ENCODE measurements around the gene SH2D3C. TPM values are rescaled to one million over a fixed set of nuclear protein-coding genes. Genes with fewer than 3 reads are reported as not detected.
A peak's percentile ranks its signal among the peaks of the same experiment; 100 is the strongest.

The SH2D3C gene
- total and polyA plus RNA-seq, 10 of the 15 experiments (the other 5 are each of a cell fraction or from before 2014, with no cell fraction given): 1.2 to 23.5 (median 16.2) TPM

DNA sequence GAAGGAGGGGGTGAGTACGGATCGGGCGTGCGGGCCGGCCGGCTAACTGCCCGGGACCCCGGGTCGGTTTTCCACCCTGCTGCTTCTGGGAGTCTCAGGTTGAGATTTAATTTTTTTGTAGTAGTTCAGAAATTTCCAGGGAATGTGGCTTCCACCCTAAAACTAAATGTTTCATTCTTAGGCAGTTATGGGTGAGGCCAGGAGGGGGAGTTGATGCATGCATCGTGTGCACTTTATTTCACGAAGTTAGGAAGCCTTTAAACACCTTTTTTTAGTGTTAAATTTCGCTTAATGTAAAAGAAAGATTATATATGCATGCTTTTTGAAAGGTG, 8.3 kb upstream of the SH2D3C start:
- H4K20me1 ChIP-seq (ENCODE audit: control insufficient read depth, insufficient read depth): peaks cover 15% of the 10 kb centered on the region
- ATAC-seq: no peak
- POLR2A ChIA-PET: interaction anchor here (1.5 kb wide), 1 partner anchor 119 kb away, joined by 4 read pairs; no protein-coding TSS in a partner anchor

More for the DNA sequence above, 8.3 kb upstream of the SH2D3C start:
- Histone ChIP-seq H3K27me3 (replicated peaks in 1 of 2; ENCODE audit: control insufficient read depth in 2 of 2, insufficient read depth in 2 of 2, low read length in 1 of 2) (no peaks in the 10 kb centered on the region), H3K79me2 (ENCODE audit: control insufficient read depth, insufficient read depth, low read length) (peaks cover 36% of the 10 kb centered on the region), H2AFZ (ENCODE audit: control insufficient read depth, low read depth, low read length) (no peak overlapping the region), H3K4me3 (peak overlapping the region; percentile 85), H3K9me3 (replicated peaks; ENCODE audit: control insufficient read depth, insufficient read depth, low read length) (no peaks in the 10 kb centered on the region), H3K27ac (ENCODE audit: control insufficient read depth, insufficient read depth) (peak overlapping the region; percentile 82), H3K4me1 (ENCODE audit: control insufficient read depth, insufficient read depth, low read length) (peaks cover 37% of the 10 kb centered on the region), H3K36me3 (ENCODE audit: control insufficient read depth in 2 of 2, insufficient read depth in 2 of 2, low read length in 1 of 2) (peaks cover 24 to 34% of the 10 kb centered on the region in 2 experiments), H3K4me2 (ENCODE audit: control insufficient read depth, insufficient read depth) (peak overlapping the region; percentile 85), H3K9ac (ENCODE audit: control insufficient read depth, insufficient read depth, low read length) (peak overlapping the region; percentile 84)
- ChIA-PET SMC1A (ENCODE audit: uncharacterized antibody, unreplicated experiment) (interaction anchor here (1.7 to 2.3 kb wide), 3 partner anchors 52 to 135 kb away, joined by 6 to 11 read pairs (median 9); partner anchors contain the start of gene TOR2A), CTCF (interaction anchor here (0.7 to 6.0 kb wide), 7 partner anchors 18 to 130 kb away, joined by 3 to 63 read pairs (median 4); partner anchors contain the start of genes ST6GALNAC4 and TOR2A), RAD21 (ENCODE audit: unreplicated experiment) (interaction anchor here (1.3 to 2.3 kb wide), 3 partner anchors 52 to 130 kb away, joined by 4 to 16 read pairs (median 9); partner anchors contain the start of genes ST6GALNAC4 and TOR2A)
- WGBS (ENCODE audit: insufficient coverage, insufficient replicate concordance, low lambda C conversion rate, missing lambda C conversion rate): under 1% methylated on average over 12 of the region's 12 CpGs
- 0 out of 2 replicates have a peak, but pooled peaks have one; percentile 4 for TF ChIP-seq EED (IDR thresholded peaks at IDR 0.05; ENCODE audit: low read depth)
- peak; percentile 6; the same call in 1 of the 2 replicates for TF ChIP-seq SMC3 (IDR thresholded peaks at IDR 0.05; ENCODE audit: borderline replicate concordance, low read length)
- 0 out of 2 replicates have a peak, but pooled peaks have one; percentile 5 for TF ChIP-seq RCOR1 (conservative IDR thresholded peaks at IDR 0.05; ENCODE audit: low read depth, low read length)
- peak; percentile 22; the same call in 1 of the 2 replicates for TF ChIP-seq RAD21 (IDR thresholded peaks at IDR 0.05; ENCODE audit: insufficient read depth, low read depth, low read length)
- TF ChIP-seq IKZF2 (IDR thresholded peaks at IDR 0.05): 0 out of 4 replicates have a peak, but pooled peaks of 1 of the 2 experiments have one; percentile 10
- 0 out of 2 replicates have a peak, but pooled peaks have one; percentile 12 for TF ChIP-seq NBN (IDR thresholded peaks at IDR 0.05)
- no peak for TF ChIP-seq POU2F2 (IDR thresholded peaks at IDR 0.05; ENCODE audit: borderline replicate concordance, low read depth, low read length)
- TF ChIP-seq, protein P1, sequence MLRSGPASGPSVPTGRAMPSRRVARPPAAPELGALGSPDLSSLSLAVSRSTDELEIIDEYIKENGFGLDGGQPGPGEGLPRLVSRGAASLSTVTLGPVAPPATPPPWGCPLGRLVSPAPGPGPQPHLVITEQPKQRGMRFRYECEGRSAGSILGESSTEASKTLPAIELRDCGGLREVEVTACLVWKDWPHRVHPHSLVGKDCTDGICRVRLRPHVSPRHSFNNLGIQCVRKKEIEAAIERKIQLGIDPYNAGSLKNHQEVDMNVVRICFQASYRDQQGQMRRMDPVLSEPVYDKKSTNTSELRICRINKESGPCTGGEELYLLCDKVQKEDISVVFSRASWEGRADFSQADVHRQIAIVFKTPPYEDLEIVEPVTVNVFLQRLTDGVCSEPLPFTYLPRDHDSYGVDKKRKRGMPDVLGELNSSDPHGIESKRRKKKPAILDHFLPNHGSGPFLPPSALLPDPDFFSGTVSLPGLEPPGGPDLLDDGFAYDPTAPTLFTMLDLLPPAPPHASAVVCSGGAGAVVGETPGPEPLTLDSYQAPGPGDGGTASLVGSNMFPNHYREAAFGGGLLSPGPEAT (IDR thresholded peaks at IDR 0.05; ENCODE audit: low read depth): 0 out of 2 replicates have a peak, but pooled peaks have one; percentile 23
- TF ChIP-seq, protein P2, sequence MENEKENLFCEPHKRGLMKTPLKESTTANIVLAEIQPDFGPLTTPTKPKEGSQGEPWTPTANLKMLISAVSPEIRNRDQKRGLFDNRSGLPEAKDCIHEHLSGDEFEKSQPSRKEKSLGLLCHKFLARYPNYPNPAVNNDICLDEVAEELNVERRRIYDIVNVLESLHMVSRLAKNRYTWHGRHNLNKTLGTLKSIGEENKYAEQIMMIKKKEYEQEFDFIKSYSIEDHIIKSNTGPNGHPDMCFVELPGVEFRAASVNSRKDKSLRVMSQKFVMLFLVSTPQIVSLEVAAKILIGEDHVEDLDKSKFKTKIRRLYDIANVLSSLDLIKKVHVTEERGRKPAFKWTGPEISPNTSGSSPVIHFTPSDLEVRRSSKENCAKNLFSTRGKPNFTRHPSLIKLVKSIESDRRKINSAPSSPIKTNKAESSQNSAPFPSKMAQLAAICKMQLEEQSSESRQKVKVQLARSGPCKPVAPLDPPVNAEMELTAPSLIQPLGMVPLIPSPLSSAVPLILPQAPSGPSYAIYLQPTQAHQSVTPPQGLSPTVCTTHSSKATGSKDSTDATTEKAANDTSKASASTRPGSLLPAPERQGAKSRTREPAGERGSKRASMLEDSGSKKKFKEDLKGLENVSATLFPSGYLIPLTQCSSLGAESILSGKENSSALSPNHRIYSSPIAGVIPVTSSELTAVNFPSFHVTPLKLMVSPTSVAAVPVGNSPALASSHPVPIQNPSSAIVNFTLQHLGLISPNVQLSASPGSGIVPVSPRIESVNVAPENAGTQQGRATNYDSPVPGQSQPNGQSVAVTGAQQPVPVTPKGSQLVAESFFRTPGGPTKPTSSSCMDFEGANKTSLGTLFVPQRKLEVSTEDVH (IDR thresholded peaks at IDR 0.05; ENCODE audit: low read depth, partially characterized antibody): no peak
- TF ChIP-seq, protein P3, sequence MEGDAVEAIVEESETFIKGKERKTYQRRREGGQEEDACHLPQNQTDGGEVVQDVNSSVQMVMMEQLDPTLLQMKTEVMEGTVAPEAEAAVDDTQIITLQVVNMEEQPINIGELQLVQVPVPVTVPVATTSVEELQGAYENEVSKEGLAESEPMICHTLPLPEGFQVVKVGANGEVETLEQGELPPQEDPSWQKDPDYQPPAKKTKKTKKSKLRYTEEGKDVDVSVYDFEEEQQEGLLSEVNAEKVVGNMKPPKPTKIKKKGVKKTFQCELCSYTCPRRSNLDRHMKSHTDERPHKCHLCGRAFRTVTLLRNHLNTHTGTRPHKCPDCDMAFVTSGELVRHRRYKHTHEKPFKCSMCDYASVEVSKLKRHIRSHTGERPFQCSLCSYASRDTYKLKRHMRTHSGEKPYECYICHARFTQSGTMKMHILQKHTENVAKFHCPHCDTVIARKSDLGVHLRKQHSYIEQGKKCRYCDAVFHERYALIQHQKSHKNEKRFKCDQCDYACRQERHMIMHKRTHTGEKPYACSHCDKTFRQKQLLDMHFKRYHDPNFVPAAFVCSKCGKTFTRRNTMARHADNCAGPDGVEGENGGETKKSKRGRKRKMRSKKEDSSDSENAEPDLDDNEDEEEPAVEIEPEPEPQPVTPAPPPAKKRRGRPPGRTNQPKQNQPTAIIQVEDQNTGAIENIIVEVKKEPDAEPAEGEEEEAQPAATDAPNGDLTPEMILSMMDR (IDR thresholded peaks at IDR 0.05 in 2 of 3, conservative IDR thresholded peaks at IDR 0.05 in 1 of 3; ENCODE audit: control insufficient read depth in 2 of 3, extremely low read depth in 1 of 3, insufficient read depth in 1 of 3, low read depth in 3 of 3, low read length in 3 of 3): peak; percentile 18 to 43 (median 27); a peak in 5 of 6 replicates
- no peak for TF ChIP-seq TBL1XR1 (IDR thresholded peaks at IDR 0.05; ENCODE audit: low read depth, low read length)
- TF ChIP-seq BHLHE40 (IDR thresholded peaks at IDR 0.05; ENCODE audit: borderline replicate concordance in 1 of 2, low read depth in 2 of 2, low read length in 1 of 2): 0 out of 4 replicates have a peak, but pooled peaks of 1 of the 2 experiments have one; percentile 1
- FAIRE-seq (no peak), DNase-seq (ENCODE audit: low read depth, low spot score) (no peak)
- intact Hi-C loops (cut with micrococcal nuclease; ENCODE audit: unreplicated experiment): loop anchor here (5.0 to 10.0 kb wide), 3 partner anchors 81 to 341 kb away; partner anchors contain the start of genes NAIF1, PTGES2 and SLC25A25
- BruUV-seq (replicated peaks): no TSS peak
- in situ Hi-C loops (cut with MboI): no loop called here

Measured in GM12878 (cell line).